ENCODE data around the gene DRAXIN.

The DRAXIN gene

GRCh38 chr1:11684070-11684469 lies 7.4 kb upstream of the DRAXIN start:
- FAIRE-seq (no peak), DNase-seq (ENCODE audit: low spot score) (no peak)

- DNase-seq (ENCODE audit: low spot score): no peak
- no peak for FAIRE-seq
Measured at GRCh38 chr1:11685210-11685752, 6.2 kb upstream of the DRAXIN start.

- FAIRE-seq: no peak
- no peak for DNase-seq (ENCODE audit: low spot score)
Measured at GRCh38 chr1:11688506-11688905, 3.0 kb upstream of the DRAXIN start.

- FAIRE-seq (no peak), DNase-seq (ENCODE audit: low spot score) (no peak)
Measured at GRCh38 chr1:11690397-11691301, 861 bp upstream of the DRAXIN start.

GRCh38 chr1:11691928-11692711 lies 610 bp downstream of the DRAXIN start:
- FAIRE-seq (no peak), DNase-seq (ENCODE audit: low spot score) (no peak)

GRCh38 chr1:11693024-11693590 lies 1.6 kb downstream of the DRAXIN start:
- DNase-seq (ENCODE audit: low spot score) (peak; percentile 89), FAIRE-seq (peak; percentile 84)

- DNase-seq (ENCODE audit: low spot score) (no peak), FAIRE-seq (no peak)
Measured at GRCh38 chr1:11693917-11694316, 2.4 kb downstream of the DRAXIN start.

GRCh38 chr1:11695861-11696260 lies 4.4 kb downstream of the DRAXIN start:
- FAIRE-seq (no peak), DNase-seq (ENCODE audit: low spot score) (no peak)

- no peak for DNase-seq (ENCODE audit: low spot score)
- no peak for FAIRE-seq
Measured at GRCh38 chr1:11697188-11697892, 5.8 kb downstream of the DRAXIN start.

- FAIRE-seq (no peak), DNase-seq (ENCODE audit: low spot score) (no peak)
Measured at GRCh38 chr1:11697893-11698210, 6.3 kb downstream of the DRAXIN start.

GRCh38 chr1:11700601-11701467 lies 9.3 kb downstream of the DRAXIN start:
- no peak for FAIRE-seq
- DNase-seq (ENCODE audit: low spot score): no peak

- FAIRE-seq: no peak
- no peak for DNase-seq (ENCODE audit: low spot score)
Measured at GRCh38 chr1:11701551-11701961, 10.0 kb downstream of the DRAXIN start.

GRCh38 chr1:11701981-11702803 lies 10.7 kb downstream of the DRAXIN start:
- no peak for FAIRE-seq
- DNase-seq (ENCODE audit: low spot score): no peak

- no peak for DNase-seq (ENCODE audit: low spot score)
- no peak for FAIRE-seq
Measured at GRCh38 chr1:11703357-11704193, 12.1 kb downstream of the DRAXIN start.

GRCh38 chr1:11704194-11704529 lies 12.7 kb downstream of the DRAXIN start:
- FAIRE-seq: no peak

GRCh38 chr1:11704691-11705475 lies 13.4 kb downstream of the DRAXIN start:
- no peak for DNase-seq (ENCODE audit: low spot score)
- FAIRE-seq: no peak

More at GRCh38 chr1:11704194-11704529, 12.7 kb downstream of the DRAXIN start:
- DNase-seq (ENCODE audit: low spot score): no peak

GRCh38 chr1:11705596-11705995 lies 14.1 kb downstream of the DRAXIN start:
- DNase-seq (ENCODE audit: low spot score): no peak
- no peak for FAIRE-seq

- FAIRE-seq: no peak
- no peak for DNase-seq (ENCODE audit: low spot score)
Measured at GRCh38 chr1:11706292-11706691, 14.8 kb downstream of the DRAXIN start.

All from RCC 7860 (cell line).